Left renal cortex interstitium (tissue), 4 donors: ENCODE measurements around the gene DIP2C. TPM values are rescaled to one million over a fixed set of nuclear protein-coding genes. Genes with fewer than 3 reads are reported as not detected.
A peak's percentile ranks its signal among the peaks of the same experiment; 100 is the strongest.
"Not testable (repeated sequence)": the region's sequence is repeated elsewhere in the genome, so short reads cannot be mapped to it uniquely, and the experiment has no call there.

ENCODE experiments used
- DNase-seq, 4 donors: peaks; one replicate each; pipeline ENCODE4 v3.0.0-alpha.2; 2013; ENCODE audit warnings: low read depth in 4 of 4, low spot score in 2 of 4, missing footprints in 1 of 4
- polyA plus RNA-seq, 4 donors: library from polyadenylated mRNA; unstranded; fragments of 120-200 nt; gene quantifications; one replicate each; pipeline ENCODE4 v1.2.1, GENCODE V29; 2013; ENCODE audit not compliant: insufficient read length in 4 of 4

The DIP2C gene
- polyA plus RNA-seq, 4 donors = 19.4 to 23.6 (median 20.2) TPM

DNA sequence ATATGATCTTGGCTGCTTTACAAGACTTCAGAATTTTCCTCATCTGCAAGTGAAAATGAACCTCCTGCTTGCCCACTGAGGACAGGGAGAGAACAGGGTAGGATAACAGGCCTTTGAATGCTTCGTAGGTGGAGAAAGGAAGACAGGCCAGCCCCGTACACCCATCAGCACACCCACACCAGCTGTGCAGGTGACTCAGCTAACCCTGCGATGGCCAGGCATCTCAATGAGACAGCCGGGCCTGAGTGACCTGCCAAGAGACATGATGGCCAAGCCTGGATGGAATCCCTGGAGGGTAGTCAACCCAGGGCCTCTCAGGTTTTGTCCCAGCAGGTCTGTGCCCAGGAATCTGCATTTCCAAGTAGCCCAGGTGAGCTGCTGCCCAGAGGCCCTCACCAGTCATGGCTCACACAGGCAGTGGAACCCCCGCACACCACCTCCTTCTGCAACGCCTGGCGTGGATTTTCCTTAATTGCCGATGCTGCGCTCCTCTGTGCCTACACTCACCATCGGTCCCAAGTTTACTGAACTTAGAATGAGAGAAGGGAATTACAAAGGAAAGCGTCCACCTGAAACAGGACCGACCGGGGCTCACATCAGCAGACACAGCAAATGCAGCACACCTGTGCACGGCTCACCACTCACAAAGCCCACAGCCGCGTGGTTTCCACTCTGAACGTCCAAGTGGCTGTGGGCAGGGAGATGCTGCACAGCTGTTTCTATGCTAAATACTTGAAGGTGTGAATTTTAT, 163.7 kb downstream of the DIP2C start:
- DNase-seq = no peak

DNA sequence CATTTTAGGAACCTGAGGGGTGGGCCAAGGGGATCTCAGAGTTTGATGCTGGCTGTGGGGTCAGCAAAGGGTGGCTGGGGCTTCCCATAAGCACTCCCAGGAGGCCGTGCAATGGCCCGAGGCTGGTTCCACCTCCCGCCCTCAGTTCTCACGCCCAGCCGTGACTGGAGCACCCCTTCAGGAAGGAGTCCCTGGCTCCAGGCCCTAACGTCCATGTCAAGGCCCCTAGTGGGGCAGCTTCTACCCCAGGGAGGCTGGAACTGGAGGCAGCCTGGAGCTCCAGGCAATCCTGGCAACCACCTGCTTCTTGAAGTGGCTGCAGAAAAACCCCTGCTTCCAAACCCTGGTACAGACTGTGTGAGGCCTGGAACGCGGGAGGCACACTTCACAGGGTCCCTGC, 165.5 kb downstream of the DIP2C start:
- DNase-seq = no peak

DNA sequence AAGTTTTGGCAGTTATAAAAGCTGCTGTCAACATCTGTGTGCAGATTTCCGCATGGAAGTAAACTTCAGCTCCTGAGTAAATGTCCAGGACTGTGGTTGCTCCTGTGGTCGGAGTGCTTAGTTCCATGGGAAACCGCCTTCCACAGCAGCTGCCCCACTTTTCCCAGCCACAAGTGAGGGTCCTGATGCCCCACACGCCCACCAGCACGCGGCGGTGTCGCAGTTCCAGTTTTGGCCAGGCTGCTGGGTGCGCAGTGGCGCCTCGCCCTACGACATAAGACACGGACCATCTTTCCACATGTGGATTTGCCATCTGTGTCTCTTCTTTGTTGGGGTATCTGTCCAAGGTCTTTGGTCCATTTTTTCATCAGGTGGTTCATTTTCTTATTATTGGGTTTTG, 167.1 kb downstream of the DIP2C start:
- DNase-seq = no peak

DNA sequence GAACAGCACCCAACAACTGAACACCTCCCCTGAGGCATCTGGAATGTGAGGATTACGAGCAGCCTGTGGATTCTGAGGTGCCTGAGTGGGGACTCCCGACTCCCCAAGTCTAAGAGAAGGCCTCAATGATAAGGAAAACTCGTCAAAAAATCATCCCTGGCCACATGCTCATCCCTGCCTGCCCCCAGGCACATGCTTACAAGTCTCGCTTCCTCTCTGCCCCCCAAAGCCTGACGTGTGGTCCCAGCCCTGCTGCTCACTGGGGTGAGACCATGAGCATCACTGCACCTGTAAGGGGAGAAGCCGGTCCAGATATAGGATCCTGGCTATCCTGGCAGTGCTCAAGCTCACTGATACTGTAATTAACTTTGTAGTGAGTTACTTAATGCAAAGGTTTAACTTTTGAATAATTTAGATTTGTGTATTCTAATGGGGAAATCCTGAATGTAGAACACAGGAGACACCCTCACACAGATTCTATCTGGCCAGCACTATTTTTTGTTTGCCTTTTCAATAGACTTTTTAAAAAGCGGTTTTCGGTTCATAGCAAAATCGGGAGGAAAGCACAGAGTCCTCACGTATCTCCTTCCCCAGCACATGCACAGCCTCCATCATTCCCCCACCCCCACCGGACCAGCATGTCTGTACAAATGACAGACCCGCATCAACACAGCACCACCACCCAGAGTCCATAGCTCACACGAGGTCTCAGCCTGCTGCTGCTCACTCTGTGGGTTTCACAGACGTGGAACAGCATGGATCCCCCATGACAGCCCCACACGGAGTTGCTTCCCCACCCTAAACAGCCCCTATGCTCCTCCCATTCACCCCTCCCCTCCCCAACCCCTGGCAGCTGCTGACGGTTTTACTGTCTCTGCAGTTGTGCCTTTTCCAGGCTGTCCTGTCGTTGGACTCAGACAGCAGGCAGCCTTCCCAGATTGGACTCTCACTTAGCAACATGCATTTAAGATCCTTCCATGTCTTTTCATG, 167.9 kb downstream of the DIP2C start:
- no peak for DNase-seq

DNA sequence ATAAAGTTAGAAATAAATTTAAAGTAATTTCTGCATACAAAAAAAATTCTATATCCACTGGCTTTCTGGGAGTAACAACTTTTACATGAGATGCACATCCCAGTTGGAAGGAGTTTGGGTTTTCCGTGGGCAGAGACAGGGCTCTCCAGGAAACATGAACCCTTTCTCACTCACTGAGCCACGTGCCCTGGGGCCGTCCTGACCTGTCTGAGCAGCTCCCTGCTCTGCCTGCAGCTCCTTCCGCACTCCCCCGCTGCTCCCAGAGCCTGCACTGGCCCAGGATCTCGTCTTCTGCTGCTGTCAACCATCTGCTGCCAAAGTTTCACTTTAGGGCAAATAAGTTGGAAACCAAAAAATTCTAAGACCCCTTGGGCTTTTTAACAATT, 169.1 kb downstream of the DIP2C start:
- DNase-seq = no peak

DNA sequence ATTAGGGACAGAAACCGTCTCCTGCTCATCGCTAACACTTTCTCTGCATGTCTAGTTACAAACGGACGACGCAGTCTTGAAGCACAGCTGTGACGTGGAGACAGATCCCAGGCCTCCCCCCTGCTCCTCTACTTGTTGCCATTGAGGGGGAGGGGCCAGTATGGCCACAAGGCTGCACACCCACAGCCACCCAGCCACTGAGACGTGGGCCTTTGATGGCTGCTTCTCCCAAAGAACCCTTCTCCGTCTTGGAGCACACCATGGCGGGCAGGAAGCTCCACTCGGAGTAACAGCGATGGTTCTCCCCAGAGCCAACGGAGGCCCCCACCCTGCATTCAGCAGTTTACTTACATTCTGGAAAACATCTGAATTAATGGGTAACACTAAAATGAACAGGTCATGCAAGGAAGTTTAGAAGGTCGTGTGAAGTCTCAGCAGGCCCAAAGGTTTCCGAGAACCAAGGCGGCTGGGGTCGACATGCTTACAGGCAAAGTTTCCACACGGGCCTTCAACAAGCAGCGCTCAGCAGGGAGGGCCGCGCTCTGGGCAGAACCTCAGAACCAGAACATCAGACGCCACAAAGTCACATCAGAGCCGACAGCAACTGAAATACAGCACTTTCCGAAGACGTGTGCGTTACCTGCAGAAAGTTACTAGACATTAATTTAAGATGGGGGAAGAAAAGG, 169.6 kb downstream of the DIP2C start:
- DNase-seq = no peak

DNA sequence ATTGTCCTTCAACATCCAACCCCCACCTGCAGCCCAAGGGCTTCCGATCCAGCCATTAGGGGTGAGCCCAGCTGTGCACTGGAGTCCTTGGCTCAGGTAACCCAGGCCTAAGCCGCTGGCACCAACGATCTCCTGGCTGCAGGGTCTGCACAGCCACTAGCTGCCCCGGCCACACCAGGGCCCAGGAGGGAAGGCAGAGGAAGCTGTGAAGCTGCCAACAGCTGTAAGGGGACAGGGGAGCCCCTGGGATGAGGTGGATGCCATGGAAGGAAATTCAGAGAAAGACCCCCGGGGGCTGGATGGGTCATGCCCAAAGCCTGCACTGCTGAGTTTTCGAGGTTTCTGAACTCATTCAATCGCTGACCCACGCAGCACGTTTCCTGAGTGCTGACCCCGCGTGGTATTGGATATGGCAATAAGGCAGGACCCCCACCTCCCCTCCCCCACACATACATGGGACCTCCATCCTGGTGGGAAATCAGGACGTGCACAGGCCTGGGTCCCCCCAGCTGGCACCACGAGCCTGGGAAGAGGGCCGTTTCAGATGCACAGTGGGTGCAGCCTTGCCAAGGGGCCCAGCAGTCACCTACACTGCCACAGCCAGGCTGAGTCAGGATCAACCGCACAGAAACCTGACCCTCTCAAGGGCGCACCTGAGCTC, 170.3 kb downstream of the DIP2C start:
- no peak for DNase-seq

DNA sequence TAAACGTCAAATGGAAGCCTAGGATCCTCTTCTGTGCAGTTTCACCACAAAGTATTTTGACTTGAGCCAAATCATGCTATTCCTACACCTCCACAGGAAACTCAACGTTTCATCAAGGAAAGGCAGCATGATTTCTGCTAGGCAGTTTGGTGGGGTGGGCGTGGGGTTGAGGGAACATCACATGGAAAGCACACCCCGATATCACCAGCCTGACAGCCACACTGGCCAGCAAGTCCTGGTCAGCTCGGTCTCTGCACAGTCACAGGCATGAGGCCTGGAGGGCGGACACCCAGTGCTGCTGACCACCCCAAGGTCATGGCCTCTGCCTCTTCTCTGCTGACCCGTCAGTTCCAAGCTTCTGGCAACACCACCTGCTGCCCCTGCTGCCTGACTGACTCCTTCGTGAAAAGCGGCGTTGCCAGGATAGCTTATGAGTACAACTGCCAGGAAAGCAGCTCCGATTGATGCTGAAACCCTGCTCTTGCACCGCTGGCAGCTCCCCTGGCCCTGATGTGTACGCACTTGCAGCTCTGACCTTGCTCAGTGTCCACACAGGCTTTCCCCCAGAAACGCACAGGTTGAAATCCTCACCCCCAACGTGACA, 171.5 kb downstream of the DIP2C start:
- DNase-seq = no peak

DNA sequence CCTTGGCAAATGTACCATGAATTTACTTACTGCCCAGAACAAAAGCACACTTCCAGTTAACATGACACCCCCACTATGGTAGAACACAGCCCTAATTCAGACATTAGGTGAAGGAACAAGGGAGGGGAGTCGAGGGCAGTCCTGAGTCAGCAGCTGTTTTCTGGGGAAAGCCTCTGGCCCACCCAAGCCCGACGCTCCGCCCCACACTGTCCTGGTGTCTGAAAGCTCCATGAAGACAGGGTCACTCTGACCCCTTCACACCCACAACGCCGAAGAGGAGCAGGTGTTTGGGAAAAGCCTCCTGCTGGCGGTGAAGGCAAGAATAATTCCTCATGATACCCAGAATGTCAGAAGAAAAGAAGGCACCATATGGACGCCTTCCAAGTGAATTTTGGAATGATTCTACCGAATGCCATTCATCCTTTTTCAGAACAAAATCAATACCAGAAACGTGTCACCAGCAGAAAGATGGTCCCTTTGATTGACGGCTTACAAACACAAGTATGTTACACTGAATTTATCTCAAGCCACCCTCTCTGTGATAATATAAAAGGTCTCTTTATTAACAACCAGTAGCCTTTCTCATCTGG, 172.1 kb downstream of the DIP2C start:
- DNase-seq = no peak

DNA sequence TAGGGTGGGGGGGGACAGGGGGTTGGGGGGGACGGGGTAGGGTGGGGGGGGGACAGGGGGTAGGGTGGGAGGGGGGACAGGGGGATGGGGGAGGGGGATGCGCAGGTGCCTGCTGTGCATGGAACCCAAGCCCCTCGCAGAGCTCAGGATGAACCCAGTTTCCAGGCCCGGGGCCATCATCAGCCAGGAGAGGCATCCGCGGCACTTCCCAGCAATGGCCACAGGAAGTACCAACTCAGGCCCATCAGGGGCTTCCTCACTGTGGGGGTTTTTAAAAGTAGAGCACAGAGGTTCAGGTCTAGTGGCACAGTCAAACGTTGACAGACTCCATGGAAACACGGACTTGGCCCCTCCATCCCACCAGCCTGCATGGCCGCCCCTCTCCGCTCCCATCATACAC, 172.7 kb downstream of the DIP2C start:
- DNase-seq = no peak

DNA sequence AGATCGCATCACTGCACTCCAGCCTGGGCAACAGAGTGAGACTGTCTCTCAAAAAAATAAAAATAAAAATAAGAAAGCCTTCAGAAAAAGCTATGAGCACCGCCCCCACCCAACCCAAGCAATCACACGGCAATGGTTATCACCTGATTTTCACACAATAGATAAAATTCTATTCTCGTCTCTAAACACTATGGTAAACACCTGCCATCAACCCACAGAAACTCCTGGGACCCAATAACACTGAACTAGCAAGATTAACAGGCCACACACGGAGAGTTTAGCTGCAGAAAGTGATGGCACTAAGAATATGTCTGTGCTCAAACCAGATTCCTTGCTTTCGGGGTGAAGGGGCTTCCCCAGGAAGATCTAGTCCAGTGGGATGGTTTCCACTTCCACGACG, 173.8 kb downstream of the DIP2C start:
- no peak for DNase-seq

DNA sequence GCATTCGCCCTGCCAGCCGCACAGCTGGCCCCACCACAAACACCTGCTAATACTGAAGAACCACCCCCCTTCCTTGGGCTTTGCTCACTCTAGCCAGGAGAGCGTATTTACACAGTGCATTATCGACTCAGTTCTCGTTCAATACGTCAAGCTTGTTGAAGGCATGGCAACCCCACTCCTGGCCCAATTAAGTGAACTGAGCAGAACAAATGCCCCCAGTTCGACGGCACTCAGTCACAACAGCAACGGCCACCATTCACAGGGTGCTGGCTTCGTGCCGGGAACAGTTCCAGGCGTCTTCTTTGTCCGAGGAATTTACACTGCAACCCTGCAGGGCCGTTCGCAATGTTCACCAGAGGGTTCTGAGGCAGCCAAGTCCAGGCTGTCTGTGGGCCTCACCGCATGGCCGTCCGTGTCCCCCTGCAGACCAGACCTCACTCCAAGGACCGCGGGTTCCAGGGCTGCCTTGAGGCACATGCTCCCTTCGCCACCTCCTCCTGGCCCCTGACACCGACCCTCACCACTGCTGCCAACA, 175.3 kb downstream of the DIP2C start:
- no peak for DNase-seq

DNA sequence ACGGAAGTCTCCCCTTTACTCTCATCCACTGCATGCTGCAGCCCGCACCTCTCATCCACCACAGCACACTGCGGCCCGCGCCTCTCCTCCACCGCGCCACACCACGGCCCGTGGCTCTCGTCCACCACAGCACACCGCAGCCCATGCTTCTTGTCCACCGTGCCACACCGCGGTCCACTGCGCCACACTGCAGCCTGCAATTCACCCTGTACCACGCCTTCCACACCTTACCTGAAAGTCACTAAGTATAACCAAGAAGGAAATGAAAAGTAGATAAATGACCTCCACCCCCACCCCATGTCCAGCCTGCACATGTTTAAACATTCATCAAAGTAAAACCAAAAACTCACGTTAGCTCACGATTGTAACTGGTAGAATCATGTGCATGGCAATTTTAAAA, 176.1 kb downstream of the DIP2C start:
- DNase-seq = no peak

DNA sequence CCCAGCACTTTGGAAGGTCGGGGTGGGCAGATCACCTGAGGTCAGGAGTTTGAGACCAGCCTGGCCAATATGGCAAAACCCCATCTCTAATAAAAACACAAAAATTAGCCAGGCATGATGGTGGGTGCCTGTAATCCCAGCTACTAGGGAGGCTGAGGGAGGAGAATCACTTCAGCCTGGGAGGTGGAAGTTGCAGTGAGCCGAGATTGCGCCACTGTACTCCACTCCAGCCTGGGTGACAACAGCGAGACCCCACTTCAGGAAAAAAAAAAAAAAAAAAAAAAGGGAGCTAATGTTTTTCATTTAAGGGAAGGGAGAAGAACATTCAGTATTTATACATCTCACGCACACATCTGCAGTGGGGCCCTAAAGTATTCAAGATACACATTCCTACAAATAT, 176.8 kb downstream of the DIP2C start:
- not testable (repeated sequence) for DNase-seq

DNA sequence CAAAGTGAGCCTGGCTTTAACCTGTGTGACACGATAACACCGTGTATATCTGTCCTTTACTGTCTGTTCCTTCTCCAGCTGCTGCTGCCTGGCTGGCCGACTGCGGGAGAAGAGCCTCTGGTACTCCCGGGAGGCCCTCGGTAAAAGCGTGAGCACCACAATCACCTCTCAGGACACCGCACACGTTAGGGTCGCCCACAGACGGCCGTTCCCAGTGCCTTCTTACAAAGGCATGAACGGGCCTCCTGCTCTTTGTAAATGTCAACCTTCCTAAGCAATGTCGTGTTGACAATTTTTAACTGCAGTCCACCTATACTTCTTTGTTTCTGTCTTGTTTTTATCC, 177.6 kb downstream of the DIP2C start:
- no peak for DNase-seq

DNA sequence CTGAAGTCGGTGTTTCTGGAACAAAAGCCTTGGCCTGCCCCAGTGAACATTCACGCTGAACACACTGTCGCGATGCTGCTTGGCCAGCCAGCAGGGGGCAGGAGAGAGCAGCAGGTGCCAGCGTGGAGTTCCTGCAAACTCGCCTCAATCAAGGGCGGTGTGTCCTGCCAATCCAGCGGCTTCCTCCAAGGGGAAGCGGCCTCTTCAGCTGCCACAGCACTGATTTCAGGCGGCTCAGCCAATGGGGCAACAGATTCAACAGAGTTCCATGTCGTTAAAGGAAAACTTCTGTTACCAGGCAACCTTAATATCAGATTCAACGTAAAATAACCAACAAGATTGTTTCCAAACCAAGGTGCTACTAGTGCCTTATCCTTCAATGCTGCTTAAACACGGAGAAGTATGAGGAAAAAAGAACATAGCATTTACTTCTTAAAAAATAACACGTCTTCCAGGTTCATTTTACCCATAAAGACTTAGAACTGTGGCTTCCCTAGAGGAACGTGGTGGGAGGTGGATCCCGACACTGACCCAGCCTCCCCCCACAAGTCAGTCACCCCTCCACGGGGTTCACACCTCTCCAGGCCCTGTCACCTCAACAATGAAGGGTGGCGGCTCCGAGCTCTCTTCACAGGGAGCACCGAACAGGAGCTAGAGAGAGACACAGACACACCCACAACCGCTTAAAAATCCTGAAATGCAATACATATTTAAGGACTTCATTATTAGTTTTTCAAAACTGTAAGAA, 178.2 kb downstream of the DIP2C start:
- DNase-seq = peak; percentile 56 to 83 (median 79)

DNA sequence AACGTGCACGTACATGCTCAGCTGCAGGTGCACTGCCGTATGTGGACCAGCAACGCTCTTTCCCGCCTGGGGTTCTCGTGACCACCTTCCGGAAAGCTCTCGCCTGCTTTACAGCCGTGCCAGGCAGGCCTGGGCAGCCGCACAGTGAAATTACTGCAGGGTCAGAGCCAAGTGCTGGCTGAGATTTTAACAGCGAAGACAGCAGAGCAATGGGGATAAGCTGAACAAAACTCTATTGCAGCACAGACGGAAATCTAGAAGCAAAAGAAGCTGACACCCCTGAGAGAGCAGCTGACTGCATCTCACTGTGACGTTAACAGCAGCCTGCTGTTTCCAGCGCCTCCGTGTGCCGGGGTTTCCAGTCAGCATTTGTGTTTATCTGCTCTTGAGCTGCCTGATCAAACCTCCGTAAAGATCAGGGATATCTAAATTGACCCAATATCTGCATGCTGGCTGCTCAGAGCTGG, 179.0 kb downstream of the DIP2C start:
- DNase-seq = no peak

DNA sequence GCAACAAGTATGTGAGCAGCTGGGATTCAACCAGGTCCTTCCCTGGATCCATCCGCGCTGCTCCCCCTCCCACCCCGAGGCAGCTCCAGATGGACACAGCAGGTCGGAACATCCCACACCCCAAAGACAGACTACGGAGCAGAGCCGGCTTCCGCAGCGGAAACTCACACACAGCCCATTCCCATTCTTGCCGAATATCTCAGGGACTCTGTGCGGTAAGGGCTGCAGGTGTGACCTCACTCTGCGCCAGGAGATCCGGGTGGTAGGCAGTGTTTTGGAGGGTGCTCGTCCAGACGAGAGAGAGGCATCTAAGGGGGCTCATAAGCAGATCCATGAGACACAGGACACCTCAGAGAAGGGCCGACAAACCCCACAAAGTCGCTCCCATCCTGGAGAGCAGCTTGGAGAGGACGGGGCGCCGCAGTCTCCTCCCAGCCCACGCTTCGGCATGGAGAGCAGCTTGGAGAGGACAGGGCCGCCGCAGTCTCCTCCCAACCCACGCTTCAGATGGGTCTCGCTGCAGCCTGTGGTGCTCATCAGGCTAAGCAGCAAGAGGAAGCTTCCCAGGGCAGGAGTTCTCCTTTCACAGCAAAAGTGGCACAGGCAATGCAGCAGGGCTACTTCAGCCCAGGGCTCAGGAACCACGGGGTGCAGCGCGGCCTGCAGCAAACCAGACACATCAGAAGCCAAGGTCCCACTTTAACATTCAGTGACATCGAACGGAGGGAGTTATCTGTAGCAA, 179.9 kb downstream of the DIP2C start:
- DNase-seq = no peak
